NCI-H446 treated with DMSO at 0.1 percent for 48 hours (cell line): ENCODE results near the gene BTF3L4.
"Not testable (repeated sequence)": the region's sequence is repeated elsewhere in the genome, so short reads cannot be mapped to it uniquely, and the experiment has no call there.

ENCODE experiments used
- DNase-seq: peaks from one replicate; lab custom pipeline; 2025; lab: John Stamatoyannopoulos, UW

Gene BTF3L4

DNA sequence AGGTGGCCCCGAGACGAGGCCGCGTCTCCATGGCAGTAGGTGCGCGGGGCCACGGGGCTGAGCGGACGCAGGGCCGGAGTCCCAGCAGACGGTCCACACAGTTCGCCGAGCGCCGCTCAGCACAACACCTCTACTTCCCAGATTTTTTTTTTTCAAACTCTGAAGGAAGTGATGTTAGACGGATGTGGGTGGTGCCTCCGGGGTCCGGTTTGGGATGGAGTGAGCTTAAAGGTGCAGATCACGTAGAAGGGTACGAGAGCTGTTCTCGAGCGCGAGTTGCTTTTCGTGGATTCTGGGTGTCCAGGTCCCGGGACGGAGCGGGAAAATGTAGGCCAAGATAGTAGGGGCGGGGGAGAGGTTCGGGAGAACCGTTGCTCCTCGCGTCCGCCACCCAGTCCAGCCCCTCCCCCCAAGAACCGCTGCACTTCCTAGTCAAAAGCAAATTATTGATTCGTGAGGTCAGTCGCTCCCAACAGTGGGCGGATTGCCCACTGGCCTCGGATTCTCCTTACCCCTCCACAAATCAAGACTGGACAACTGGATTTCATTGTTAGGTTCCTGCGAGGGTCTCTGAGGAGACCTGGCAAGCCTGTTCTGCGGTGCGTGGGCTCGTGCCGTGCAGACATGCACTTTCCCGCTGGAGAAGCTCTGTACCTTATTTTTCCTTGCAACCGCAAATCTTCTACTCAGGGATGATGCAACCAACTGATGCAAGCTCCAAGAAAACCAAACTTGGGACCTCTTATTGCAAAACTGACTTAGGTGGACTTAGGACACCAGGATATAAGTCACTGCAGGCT is 829 bp upstream of the BTF3L4 start, which contains the start of gene TXNDC12:
Gene TXNDC12, minus strand, starts transcription at position 126 of the 800 bp plus-strand sequence. Its CDS starts 95 bp downstream, at position 31.
- peak; percentile 86 for DNase-seq

DNA sequence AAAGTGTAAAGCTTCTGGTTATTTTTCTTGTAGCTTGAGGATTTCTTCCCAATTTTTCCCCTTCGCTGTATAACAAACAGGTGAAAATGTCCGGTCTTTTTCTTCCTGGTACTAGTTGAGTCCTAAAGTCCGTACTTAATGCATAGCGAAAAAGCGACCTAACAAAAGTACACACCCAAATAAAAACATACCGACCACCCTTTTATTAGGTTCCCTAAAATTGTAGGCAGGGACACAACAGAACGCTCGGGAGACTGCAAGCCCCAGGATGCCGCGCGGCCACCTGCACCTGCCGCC is 281 bp upstream of the BTF3L4 start:
- no peak for DNase-seq

DNA sequence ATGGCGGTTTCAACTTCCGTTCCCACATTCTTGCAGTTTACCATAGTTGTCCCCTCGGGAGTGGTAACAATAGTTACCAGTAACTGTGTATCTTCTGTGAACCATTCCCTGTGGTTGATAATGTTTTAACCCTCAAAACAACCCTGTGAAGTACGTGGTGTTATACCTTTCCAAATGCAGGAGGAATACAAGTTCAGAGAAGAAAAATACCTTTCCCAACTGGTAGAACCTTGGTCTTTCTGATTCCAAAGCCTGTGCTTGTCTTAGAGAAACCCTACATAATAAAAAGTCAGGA is 789 bp downstream of the BTF3L4 start:
- DNase-seq: no peak

DNA sequence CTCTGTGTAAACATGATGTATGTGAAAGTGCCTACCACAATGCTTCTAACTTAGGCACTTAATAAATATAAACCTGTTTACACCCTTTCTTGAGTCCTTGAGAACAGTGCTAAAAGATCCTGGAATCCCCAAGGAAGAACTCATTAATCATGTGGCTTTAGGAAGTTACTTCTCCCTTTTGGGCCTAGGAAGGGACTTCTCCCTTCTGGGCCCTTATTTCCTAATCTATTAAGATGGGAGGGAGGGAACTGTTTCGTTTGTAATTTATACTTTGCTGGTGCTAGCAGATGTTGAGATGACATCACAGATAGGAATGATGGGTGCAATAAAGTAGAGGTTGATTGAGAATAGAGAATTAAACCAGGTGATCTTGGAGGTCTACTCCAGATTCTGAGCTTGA is 1.2 kb downstream of the BTF3L4 start:
- no peak for DNase-seq

DNA sequence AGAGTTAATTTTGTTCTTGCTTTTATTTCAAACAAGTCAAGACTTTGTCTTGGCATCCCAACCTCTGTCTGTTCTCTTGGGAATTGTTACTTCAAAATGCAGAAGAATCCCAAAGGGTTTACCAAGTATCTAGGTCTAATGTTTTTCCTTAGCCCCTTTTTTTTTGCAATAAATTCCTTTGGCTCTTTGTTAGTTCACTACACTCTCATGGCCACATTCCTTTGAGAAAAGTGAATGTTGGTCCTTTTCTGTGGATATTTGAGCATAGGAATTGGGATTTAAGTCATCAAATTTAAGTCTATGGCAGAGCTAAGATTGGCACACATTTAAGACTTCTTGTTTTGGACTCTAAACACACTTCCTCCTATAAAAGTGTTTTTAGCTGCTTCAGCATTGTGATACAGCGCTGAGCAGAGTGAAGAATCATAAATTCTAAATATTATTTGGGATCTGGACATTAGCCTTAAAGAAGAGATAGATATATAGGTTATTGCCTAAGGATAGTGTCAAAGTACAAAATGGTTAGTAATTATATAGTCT is 1.9 kb downstream of the BTF3L4 start:
- no peak for DNase-seq

DNA sequence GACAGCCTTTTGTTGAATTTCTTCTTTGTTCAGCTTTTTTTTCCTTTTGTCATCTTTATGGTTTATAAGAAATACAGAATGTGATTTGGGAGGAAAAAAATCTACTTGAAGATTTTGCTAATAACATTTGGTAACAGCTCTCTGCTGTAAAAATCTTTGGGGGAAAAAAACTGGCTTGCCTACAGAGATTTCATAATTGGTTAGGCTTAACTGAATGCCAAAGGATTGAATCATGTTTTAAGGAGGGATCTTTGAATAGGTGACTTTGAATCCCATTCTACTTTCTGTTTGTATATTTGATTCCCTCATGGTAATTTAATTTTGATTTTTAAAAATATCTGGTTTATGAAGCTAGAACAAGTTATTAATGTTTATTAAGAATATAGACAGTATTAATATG is 3.2 kb downstream of the BTF3L4 start:
- DNase-seq: no peak

DNA sequence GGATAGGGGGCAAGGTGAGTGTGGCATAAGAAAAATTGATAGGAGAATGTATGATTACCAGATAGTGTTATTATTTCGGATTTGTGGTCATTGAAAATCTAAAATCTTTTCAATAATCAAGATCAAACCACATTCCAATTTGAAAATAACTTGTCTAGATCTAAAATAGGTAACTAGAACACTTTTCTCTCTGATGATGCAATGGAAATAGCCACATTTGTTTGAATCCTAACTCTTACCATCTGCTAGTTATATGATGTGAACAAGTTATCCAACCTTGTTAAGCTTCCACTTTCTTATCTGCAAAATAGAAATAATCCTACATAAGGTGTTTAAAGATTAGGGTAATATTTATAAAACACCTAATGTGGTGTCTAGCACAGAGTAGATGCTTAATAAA is 3.8 kb downstream of the BTF3L4 start:
- DNase-seq: no peak

DNA sequence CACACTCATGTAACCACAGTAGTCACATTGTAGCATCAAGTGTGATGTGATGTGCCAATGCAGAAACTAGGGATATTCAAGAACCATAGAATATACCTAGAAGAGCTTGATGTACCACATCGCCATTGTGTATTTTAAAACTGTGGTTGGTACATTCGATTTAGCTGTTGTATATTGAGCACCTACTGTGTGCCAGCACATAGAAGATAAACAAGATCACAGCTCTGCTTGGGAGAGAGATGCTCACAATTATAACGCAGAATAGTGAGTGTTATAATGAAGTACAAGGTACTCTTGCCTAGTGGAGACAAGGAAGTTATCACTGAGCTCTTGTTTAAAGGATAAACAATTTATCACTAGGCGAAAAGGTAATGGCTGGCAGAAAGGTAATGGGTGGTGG is 4.7 kb downstream of the BTF3L4 start:
- no peak for DNase-seq

DNA sequence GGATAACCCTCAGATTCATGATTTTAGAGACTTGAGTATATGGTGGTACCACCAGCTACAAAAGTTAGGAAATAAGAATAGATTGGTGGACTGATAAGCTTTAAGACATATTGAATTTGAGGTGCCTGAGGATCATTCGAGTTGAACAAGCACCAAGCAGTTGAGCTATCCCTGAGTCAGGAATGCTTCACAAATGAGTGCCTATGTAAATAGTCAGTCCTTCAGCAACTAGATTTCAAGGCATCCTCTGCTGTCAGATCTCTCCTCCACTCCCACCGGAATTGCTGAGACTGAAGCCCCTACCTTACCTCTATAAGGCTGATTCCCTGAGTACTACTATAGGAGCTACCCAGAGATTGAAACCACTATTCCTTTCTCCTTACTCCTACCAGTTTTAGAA is 7.1 kb downstream of the BTF3L4 start:
- no peak for DNase-seq

DNA sequence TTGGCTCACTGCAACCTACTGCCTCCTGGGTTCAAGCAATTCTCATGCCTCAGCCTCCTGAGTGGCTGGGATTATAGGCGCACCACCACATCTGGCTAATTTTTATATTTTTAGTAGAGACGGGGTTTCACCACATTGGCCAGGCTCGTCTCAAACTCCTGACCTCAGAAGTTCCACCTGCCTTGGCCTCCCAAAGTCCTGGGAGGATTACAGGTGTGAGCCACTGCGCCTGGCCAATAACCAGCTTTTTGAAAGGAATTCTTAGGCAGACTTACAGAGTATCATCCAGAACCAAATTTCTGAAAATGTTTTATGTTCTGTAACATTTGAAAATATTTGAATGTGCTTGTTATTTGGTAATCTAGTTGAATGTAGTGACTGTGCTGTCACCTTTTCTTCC is 14.6 kb downstream of the BTF3L4 start:
- no peak for DNase-seq

DNA sequence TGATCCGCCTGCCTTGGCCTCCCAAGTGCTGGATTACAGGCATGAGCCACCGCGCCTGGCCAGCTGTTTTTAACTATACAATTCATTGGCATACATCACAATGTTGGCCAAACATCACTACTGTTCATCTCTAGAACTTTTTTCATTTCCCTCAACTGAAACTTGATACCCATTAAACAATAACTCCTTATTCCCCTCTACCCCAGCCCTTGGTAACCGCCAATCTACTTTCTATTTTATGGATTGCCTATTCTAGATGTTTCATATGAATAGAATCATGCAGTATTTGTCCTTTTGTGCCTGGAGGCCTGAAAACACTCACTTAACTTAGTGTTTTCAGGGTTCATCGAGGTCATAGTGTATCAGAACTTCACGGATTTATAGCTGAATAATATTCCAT is 16.2 kb downstream of the BTF3L4 start:
- DNase-seq: no peak

DNA sequence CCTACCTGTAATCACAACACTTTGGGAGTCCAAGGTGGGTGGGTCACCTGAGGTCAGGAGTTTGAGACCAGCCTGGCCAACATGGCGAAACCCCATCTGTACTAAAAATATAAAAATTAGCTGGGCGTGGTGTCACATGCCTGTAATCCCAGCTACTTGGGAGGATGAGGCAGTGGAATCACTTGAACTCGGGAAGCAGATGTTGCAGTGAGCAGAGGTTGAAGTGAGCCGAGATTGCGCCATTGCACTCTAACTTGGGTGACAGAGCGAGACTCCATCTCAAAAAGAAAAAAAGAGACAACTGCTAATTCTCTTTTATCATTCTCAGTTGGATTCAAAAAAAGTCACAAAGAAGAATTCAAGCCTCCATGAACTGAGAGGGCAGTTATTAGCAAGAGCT is 21.2 kb downstream of the BTF3L4 start:
- DNase-seq: not testable (repeated sequence)

DNA sequence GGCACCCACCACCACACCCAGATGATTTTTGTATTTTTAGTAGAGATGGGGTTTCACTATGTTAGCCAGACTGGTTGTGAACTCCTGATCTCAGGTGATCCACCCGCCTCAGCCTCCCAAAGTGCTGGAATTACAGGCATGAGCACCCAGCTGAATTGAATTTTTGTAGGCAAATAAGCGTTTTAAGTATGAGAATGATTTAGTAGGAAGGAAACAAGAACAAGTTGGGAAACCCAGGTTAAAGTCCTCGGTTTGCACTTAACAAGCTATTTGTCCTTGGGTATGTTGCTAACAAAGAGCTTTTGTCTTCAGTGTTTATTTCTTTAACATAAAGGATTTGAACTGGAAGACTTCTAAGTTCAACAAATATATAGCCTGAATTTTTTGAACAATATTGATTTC is 23.9 kb downstream of the BTF3L4 start:
- no peak for DNase-seq

DNA sequence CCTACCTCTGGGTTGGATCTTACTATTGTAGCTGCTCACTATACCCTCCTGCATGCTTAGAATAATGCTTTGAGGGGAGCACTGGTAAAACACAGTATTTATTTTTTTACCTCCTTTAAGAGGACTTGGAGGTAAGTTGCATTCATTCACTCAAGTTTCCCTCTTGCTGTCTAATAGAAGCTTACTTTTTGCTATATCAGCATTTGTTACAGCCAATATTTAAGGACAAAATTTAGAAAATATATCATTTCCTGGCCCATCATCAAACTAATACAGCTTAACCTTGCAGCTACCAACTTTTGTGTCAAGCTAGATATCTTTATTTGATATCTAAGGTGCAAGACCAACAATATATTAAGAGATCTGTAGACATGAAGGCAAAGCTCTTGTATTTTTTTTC is 31.8 kb downstream of the BTF3L4 start:
- DNase-seq: not testable (repeated sequence)

DNA sequence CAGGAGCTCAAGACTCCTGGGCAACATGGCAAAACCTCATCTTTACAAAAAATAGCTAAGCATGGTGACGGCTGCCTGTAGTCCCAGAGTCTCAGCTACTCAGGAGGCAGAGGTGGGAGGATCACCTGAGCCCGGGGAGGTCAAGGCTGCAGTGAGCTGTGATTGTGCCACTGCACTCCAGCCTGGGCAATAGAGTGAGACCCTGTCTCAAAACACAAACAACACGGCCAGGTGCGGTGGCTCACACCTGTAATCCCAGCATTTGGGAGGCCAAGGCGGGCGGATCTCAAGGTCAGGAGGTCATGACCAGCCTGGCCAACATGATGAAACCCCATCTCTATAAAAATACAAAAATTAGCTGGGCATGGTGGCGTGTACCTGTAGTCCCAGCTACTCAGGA is 38.2 kb downstream of the BTF3L4 start:
- not testable (repeated sequence) for DNase-seq

DNA sequence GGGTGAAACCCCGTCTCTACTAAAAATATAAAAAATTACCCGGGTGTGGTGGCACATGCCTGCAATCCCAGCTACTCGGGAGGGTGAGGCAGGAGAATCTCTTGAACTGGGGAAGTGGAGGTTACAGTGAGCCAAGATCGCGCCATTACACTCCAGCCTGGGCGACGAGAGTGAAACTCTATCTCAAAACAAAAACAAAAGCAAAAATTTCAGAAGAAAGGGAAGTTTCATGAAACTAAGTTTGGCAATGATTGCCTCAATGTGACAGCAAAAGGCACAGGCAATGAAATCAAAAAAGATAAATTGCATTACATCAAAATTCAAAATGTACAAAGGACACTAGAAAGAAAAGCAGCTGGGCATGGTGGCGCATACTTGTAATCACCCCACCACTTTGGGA is 40.1 kb downstream of the BTF3L4 start:
- no peak for DNase-seq

DNA sequence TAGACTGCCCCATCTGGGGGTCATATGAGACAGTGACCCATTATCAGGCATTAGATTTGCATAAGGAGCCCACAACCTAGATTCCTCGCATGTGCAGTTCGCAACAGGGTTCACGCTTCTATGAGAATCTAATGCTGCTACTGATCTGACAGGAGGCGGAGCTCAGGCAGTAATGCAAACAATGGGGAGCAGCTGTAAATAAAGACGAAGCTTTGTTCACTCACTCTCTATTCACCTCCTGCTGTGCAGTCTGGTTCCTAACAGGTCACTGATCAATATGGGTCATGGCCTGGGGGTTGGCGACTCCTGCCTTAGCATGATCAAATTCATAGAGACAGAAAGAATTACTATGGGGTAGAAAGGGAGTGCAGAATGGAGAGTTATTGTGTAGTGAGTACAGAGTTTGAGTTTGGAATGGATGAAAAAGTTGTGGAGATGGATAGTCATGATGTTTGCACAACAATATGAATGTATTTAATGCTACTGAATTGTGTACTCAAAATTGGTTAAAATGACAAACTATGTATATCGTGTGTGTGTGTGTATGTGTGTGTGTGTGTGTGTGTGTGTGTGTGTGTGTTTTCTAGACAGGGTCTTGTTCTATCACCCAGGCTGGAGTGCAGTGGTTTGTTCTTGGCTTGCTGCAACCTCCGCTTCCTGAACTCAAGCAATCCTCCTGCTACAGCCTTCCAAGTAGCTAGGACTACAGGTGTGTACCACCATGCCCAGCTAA is 42.2 kb downstream of the BTF3L4 start:
- no peak for DNase-seq

DNA sequence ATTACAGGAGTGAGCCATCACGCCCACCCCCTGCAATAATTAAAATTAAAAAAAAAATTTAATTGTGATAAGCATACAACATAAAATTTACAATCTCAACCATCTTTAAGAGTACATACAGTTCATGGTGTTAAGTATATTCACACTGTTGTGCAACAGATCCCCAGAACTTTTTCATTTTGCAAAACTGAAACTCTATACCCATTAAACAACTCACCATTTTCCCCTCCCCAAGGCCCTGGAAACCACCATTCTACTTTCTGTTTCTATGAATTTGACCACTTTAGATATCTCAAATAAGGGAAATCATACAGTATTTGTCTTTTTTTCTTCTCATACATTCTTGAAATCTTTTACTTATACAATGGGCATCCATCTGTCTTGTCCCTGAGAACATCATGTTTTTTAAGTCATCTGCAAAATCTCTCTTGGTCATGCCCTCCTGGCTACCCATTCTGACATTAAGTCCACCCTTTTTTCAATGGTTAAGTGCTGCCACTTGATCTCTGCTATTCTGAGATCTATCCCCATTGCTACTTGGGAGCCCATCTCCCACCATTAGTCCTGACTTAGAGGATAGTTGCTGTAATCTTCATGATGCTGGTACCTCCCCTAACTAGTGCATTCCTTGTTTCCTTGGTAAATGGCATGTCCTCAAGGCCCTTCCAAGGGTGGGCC is 46.4 kb downstream of the BTF3L4 start:
- DNase-seq: no peak

DNA sequence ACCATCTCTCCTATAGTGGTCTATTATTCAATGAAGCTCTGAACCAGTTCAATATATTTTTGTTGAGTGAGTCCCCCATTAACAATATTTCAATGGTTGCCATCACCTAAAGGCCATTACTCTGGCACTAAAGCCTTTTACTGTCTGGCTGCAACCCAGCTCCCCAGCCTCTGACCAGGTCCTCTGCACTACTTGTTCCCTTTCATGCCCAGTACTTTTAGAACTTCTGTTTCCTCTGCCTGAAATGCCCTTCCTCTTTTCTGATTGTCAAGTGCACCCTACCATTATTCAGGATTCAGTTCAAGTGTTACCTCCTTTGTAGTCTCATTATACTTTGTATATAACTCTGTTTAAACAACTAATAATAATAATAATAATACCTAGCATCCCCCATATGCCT is 55.4 kb downstream of the BTF3L4 start:
- DNase-seq: no peak

DNA sequence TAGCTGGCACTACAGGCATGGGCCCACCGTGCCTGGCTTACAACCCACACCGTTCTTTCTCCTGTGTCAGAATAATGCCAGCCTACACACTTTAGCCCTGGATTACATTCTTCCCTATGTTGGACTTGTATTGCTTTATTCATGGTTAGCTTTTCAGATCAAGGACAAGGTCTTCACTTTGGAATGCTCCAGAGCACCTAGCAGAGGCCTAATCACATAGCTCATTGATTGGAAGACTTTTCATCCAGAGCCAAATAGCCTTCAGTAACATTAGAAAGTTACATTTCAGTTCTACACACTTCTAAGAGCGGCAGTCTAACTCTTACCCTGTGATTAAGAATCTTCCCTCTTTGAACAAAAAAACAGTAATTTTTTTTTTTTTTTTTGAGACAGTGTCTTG is 56.4 kb downstream of the BTF3L4 start:
- DNase-seq: no peak

DNA sequence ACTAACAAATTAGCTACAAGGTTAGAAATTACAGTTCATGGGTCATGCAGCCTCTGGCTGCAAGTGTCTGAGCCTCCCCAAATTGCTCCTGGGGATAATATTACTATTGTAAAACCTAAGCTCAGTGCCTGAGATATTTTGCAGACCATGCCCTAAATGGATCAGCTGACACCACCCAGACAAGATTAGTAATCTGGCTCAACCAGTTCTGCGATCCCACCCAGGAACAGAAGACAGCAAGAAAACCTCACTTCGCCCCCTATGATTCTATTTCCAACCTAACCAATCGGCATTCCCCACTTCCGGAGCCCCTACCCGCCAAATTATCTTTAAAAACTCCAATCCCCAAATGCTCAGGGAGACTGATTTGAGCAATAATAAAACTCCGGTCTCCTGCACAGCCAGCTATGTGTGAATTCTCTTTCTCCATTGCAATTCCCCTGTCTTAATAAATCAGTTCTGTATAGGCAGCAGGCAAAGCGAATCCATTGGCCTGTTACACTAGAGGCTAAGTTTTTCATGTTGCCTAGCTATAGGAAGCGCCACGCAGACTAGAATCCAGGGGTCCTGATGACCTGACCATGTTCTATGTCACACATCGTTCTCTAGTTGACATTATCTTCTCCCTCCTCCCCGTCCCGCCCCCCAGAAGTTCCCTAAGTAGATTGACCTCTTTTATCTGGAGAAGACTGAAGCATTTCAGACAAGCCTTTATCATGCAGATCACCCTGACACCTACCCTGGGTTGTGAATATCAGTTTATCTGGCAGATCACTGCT is 63.4 kb downstream of the BTF3L4 start:
- DNase-seq: no peak

DNA sequence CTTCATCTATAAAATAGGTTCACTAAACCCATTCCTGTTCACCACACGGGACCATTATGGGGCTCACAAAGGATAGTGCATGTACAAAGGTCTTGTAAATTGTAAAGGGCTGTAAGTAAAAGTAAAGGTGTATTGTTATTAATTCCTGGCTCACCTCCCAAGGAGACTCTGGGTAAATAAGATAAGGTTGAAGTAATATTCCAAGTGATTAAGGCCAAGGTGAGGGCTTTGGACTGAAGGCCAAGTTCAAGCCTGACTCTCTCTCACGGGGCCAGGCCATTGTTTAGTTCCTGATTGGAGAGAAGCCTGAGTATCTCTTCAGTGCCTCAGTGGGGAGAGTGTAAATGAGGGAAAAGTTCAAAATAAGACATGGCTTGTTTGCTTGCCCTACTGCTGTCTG is 66.3 kb downstream of the BTF3L4 start:
- no peak for DNase-seq
